ENCODE measurements around the gene DIPK1B.

Gene DIPK1B

DNA sequence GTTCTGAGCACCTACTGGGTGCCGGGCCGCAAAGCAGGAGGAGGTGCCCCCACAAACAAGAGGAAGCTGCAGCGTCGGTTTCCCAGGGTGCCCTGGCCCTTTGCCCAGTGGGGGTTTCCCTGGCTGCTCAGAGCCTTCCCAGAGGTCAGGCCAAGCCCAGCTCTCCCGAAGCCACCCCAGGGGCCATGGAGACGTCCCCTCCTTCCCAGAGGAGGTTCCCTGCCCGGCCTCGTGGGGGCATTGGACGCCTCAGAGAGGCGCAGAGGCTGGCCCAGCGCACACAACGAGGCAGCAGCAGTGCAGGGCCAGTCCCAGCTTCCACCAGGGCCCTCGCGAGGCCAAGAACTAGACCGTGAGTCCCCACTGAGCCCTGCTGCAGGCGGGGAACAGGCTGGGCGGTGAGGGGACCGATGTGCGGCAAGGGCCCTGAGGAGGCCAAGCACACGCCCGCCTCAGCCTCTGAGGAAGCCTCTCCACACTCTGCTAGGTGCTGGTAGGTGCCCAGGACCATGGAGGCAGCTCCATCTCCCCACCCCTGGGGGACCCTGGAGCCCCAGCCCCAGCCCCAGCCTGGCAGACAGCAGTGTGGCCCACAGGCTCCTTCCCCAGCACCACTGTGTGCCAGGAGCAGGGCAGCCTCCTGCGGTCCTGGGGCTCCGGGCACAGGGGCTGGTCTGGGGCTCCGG lies 7.0 kb downstream of the DIPK1B start:
- H3K4me3 ChIP-seq (ENCODE audit: low read depth in 1 of 2, low read length in 2 of 2) = no peak overlapping the region
- H3K27me3 ChIP-seq (ENCODE audit: low read depth, low read length) = no peaks in the 10 kb centered on the region
- no peaks in the 10 kb centered on the region for H3K9me3 ChIP-seq (ENCODE audit: control insufficient read depth in 1 of 2, low read length in 2 of 2)
- H3K27ac ChIP-seq (ENCODE audit: low read length) = no peak overlapping the region
- peaks cover 0 to 20% of the 10 kb centered on the region in 2 donors for H3K4me1 ChIP-seq (ENCODE audit: control insufficient read depth in 1 of 2, insufficient read depth in 2 of 2, low read length in 2 of 2)
- peaks cover 10 to 33% of the 10 kb centered on the region in 2 donors for H3K36me3 ChIP-seq (ENCODE audit: control insufficient read depth in 1 of 2, insufficient read depth in 2 of 2, low read length in 2 of 2)

DNA sequence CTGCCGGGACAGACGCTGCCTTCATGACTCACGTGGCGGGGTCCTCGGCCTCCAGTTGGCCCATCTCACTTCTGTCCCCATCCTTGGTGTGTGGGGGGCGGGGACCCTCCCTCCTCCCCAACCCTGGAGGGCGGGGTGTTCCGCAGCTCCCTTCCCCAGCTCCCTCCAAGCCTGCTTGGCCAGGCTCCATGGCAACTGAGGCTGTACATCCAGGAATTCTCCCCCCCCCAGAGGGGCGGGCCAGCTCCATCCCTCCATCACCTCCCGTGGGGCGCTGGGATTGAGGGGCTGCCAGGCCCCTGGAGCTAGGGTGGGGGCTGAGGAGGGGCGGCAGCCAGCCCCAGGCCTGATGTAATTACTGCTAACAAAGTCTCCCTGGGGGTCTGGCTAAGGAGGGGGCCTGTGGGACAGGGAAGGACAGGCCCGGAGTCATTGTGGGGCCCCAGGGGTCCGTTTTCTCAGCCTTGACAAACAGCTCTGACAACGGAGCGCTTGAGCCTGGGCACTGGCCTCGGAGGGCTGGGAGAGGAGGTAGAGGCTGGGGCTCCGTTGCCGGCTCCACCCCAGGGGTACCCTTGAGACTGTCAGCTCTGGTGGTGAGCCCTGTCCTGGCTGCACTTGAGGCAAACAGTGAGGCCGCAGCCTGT lies 8.0 kb downstream of the DIPK1B start:
- Histone ChIP-seq H3K36me3 (ENCODE audit: control insufficient read depth in 1 of 2, insufficient read depth in 2 of 2, low read length in 2 of 2) (peaks cover 11 to 39% of the 10 kb centered on the region in 2 donors), H3K27ac (ENCODE audit: low read length) (peak overlapping the region; percentile 31), H3K9me3 (ENCODE audit: control insufficient read depth in 1 of 2, low read length in 2 of 2) (no peaks in the 10 kb centered on the region), H3K4me3 (ENCODE audit: low read depth in 1 of 2, low read length in 2 of 2) (no peak overlapping the region), H3K4me1 (ENCODE audit: control insufficient read depth in 1 of 2, insufficient read depth in 2 of 2, low read length in 2 of 2) (peaks cover 0 to 23% of the 10 kb centered on the region in 2 donors), H3K27me3 (ENCODE audit: low read depth, low read length) (no peaks in the 10 kb centered on the region)

DNA sequence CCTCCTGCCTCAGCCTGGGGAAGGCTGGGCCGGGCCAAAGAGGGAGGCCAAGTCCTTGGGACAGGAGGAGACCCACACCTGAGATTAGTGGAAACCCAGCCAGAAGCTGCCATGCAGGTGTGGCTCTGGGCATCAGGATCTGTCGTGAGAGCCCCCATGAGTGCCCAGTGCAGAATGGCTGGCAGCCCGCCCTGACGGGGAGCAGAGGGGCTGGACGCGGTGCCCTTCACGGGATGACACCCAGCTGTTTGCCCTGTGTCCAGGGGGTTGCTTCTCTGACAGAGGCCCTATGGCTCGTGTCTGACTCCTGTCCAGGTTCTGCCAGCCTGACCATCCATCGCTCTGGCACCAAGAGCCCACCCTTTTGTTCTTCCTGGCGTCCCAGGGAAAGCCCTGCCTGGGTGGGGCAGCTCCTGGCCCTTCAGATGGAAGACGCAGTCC lies 8.5 kb downstream of the DIPK1B start:
- no peaks in the 10 kb centered on the region for H3K27me3 ChIP-seq (ENCODE audit: low read depth, low read length)
- H3K27ac ChIP-seq (ENCODE audit: low read length) = peak overlapping the region; percentile 31
- H3K4me1 ChIP-seq (ENCODE audit: control insufficient read depth in 1 of 2, insufficient read depth in 2 of 2, low read length in 2 of 2) = peaks cover 3 to 28% of the 10 kb centered on the region in 2 donors
- no peaks in the 10 kb centered on the region for H3K9me3 ChIP-seq (ENCODE audit: control insufficient read depth in 1 of 2, low read length in 2 of 2)
- H3K4me3 ChIP-seq (ENCODE audit: low read depth in 1 of 2, low read length in 2 of 2) = no peak overlapping the region
- H3K36me3 ChIP-seq (ENCODE audit: control insufficient read depth in 1 of 2, insufficient read depth in 2 of 2, low read length in 2 of 2) = peaks cover 14 to 45% of the 10 kb centered on the region in 2 donors

DNA sequence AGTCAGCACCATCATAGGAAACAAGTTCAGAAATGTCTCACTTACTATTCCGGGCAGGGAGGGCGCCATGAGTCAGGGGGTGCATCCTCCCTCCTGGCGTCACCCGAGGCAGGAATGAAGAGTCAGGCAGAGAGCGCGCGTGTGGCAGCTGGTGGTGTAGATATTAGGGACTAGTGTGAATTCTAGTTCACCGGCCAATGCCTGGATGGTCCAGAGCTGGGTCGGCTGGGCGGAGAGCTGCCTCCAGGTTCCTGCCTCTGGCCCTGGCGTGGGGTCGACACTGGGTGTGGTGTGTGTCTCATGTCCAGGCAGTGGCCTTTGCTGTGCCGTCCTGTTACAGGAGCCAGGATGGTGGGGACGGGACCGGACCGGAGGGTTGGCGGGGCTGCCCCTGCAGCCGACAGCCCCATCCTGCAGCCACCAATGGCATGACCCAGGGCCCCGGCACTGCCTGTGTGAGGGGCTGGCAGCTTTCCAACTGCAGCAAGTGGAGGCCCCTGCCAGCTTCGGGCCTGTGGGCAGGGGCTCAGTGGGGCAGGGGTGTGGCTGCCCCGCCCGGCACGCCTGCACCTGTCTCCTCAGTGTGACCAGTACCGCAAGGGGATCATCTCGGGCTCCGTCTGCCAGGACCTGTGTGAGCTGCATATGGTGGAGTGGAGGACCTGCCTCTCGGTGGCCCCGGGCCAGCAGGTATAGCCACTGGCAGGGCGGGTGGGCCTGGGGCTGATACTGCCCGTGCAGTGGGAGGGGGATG lies 9.1 kb downstream of the DIPK1B start:
- no peak overlapping the region for H3K4me3 ChIP-seq (ENCODE audit: low read depth in 1 of 2, low read length in 2 of 2)
- no peak overlapping the region for H3K27ac ChIP-seq (ENCODE audit: low read length)

DNA sequence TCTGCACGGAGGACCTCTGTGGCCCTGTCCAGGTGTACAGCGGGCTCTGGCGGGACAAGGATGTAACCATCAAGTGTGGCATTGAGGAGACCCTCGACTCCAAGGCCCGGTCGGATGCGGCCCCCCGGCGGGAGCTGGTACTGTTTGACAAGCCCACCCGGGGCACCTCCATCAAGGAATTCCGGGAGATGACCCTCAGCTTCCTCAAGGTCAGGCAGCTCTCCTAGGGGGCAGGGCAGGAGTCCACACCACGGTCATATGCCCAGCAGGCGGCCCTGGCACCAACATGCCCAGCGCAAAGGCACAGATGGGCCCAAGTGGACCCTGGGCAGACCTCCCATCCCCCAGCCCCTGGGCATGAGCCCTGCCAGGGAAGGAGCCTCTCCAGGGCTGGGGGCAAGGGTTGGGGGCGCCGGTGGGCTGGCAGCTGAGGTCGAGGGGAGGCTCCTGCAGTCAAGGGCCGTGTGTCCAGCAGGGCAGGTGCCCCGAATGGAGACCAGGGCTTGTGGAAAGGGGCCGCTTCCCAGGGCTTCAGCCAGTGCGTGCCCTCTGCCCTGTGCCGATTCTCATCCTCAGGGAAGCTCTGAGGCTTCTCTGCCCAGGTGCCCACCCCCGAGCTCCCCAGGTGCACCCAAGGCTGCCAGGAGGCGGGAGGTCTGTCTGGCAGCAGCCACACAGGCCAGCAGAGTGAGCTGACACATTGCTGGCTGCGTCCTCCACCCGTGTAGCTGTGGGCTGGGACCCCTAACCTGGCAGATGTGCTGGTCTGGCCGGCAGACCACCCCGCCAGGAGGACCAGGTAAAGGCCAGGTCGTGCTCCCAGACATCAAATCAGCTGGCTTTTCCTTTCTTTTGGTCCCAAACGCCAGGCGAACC lies 10.0 kb downstream of the DIPK1B start:
- Histone ChIP-seq H3K36me3 (ENCODE audit: control insufficient read depth in 1 of 2, insufficient read depth in 2 of 2, low read length in 2 of 2) (peaks cover 23 to 49% of the 10 kb centered on the region in 2 donors), H3K4me3 (ENCODE audit: low read depth in 1 of 2, low read length in 2 of 2) (no peak overlapping the region), H3K27ac (ENCODE audit: low read length) (no peak overlapping the region), H3K27me3 (ENCODE audit: low read depth, low read length) (no peaks in the 10 kb centered on the region), H3K4me1 (ENCODE audit: control insufficient read depth in 1 of 2, insufficient read depth in 2 of 2, low read length in 2 of 2) (peaks cover 13 to 41% of the 10 kb centered on the region in 2 donors), H3K9me3 (ENCODE audit: control insufficient read depth in 1 of 2, low read length in 2 of 2) (no peaks in the 10 kb centered on the region)

More for the DNA sequence above, 9.1 kb downstream of the DIPK1B start:
- Histone ChIP-seq H3K36me3 (ENCODE audit: control insufficient read depth in 1 of 2, insufficient read depth in 2 of 2, low read length in 2 of 2) (peaks cover 20 to 49% of the 10 kb centered on the region in 2 donors), H3K4me1 (ENCODE audit: control insufficient read depth in 1 of 2, insufficient read depth in 2 of 2, low read length in 2 of 2) (peaks cover 9 to 34% of the 10 kb centered on the region in 2 donors), H3K27me3 (ENCODE audit: low read depth, low read length) (no peaks in the 10 kb centered on the region), H3K9me3 (ENCODE audit: control insufficient read depth in 1 of 2, low read length in 2 of 2) (no peaks in the 10 kb centered on the region)

DNA sequence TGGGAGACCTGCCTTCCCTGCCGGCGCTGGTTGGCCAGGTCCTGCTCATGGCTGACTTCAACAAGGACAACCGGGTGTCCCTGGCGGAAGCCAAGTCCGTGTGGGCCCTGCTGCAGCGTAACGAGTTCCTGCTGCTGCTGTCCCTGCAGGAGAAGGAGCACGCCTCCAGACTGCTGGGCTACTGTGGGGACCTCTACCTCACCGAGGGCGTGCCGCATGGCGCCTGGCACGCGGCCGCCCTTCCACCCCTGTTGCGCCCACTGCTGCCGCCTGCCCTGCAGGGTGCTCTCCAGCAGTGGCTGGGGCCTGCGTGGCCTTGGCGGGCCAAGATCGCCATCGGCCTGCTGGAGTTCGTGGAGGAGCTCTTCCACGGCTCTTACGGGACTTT lies 10.6 kb downstream of the DIPK1B start:
- Histone ChIP-seq H3K4me3 (ENCODE audit: low read depth in 1 of 2, low read length in 2 of 2) (no peak overlapping the region), H3K4me1 (ENCODE audit: control insufficient read depth in 1 of 2, insufficient read depth in 2 of 2, low read length in 2 of 2) (peaks cover 13 to 41% of the 10 kb centered on the region in 2 donors), H3K36me3 (ENCODE audit: control insufficient read depth in 1 of 2, insufficient read depth in 2 of 2, low read length in 2 of 2) (peaks cover 23 to 49% of the 10 kb centered on the region in 2 donors), H3K9me3 (ENCODE audit: control insufficient read depth in 1 of 2, low read length in 2 of 2) (no peaks in the 10 kb centered on the region), H3K27me3 (ENCODE audit: low read depth, low read length) (no peaks in the 10 kb centered on the region), H3K27ac (ENCODE audit: low read length) (no peak overlapping the region)

DNA sequence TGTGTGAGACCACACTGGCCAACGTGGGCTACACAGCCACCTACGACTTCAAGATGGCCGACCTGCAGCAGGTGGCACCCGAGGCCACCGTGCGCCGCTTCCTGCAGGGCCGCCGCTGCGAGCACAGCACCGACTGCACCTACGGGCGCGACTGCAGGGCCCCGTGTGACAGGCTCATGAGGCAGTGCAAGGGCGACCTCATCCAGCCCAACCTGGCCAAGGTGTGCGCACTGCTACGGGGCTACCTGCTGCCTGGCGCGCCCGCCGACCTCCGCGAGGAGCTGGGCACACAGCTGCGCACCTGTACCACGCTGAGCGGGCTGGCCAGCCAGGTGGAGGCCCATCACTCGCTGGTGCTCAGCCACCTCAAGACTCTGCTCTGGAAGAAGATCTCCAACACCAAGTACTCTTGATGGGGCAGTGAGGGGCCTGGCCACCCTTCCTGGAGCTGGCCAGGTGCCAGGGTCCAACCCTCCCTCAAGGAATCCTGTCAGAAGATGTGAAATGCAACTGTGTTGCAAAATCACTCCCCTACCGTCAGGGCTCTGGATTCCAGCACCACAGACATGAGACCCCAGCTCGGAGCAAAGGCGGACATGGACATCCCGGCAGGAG lies 11.1 kb downstream of the DIPK1B start:
- Histone ChIP-seq H3K4me3 (ENCODE audit: low read depth in 1 of 2, low read length in 2 of 2) (no peak overlapping the region), H3K27me3 (ENCODE audit: low read depth, low read length) (no peaks in the 10 kb centered on the region), H3K27ac (ENCODE audit: low read length) (no peak overlapping the region), H3K36me3 (ENCODE audit: control insufficient read depth in 1 of 2, insufficient read depth in 2 of 2, low read length in 2 of 2) (peaks cover 23 to 49% of the 10 kb centered on the region in 2 donors), H3K4me1 (ENCODE audit: control insufficient read depth in 1 of 2, insufficient read depth in 2 of 2, low read length in 2 of 2) (peaks cover 13 to 45% of the 10 kb centered on the region in 2 donors), H3K9me3 (ENCODE audit: control insufficient read depth in 1 of 2, low read length in 2 of 2) (no peaks in the 10 kb centered on the region)

DNA sequence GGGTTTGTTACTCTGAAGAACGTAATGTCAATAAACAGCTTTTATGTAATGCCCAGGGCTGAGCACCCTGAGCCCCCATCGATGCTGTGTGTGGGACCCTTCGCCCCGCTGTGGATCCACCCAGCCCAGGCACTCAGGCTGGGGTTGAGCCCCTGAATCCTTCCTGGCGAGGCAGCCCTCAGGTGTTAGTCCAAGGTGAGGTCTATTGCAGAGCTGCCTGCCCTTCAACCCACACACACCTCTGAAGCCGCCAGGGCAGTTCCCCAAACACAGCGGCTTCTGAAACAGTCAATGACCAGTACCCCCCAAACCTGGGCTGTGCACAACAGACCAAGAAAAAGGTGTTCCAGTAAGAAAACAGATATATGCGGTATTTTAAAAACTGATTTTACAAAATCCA lies 11.6 kb downstream of the DIPK1B start:
- H3K9me3 ChIP-seq (ENCODE audit: control insufficient read depth in 1 of 2, low read length in 2 of 2) = no peaks in the 10 kb centered on the region
- H3K27me3 ChIP-seq (ENCODE audit: low read depth, low read length) = no peaks in the 10 kb centered on the region
- H3K27ac ChIP-seq (ENCODE audit: low read length) = no peak overlapping the region
- no peak overlapping the region for H3K4me3 ChIP-seq (ENCODE audit: low read depth in 1 of 2, low read length in 2 of 2)
- H3K36me3 ChIP-seq (ENCODE audit: control insufficient read depth in 1 of 2, insufficient read depth in 2 of 2, low read length in 2 of 2) = peaks cover 23 to 49% of the 10 kb centered on the region in 2 donors
- H3K4me1 ChIP-seq (ENCODE audit: control insufficient read depth in 1 of 2, insufficient read depth in 2 of 2, low read length in 2 of 2) = peaks cover 13 to 49% of the 10 kb centered on the region in 2 donors

DNA sequence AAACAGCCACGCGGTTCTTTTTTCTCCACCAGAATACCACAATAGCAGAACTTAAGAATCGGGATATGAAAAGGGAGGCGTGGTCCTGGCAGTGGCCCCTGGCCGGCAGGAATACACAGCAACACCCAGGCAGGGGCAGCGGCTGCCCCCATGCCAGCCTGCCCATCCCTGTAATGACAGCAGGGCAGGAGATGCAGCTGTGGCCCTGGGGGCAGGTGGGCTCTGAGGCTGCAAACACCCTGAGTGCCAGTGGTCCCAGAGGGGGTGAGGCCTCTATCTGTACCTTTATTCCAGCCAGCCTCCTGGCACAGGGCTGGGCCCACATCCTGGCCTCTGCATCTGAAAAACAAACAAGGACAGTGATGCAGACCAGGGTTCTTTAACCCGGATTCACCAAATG lies 12.4 kb downstream of the DIPK1B start:
- no peak overlapping the region for H3K4me3 ChIP-seq (ENCODE audit: low read depth in 1 of 2, low read length in 2 of 2)
- H3K36me3 ChIP-seq (ENCODE audit: control insufficient read depth in 1 of 2, insufficient read depth in 2 of 2, low read length in 2 of 2) = peaks cover 23 to 49% of the 10 kb centered on the region in 2 donors
- peaks cover 13 to 46% of the 10 kb centered on the region in 2 donors for H3K4me1 ChIP-seq (ENCODE audit: control insufficient read depth in 1 of 2, insufficient read depth in 2 of 2, low read length in 2 of 2)
- H3K27ac ChIP-seq (ENCODE audit: low read length) = no peak overlapping the region
- no peaks in the 10 kb centered on the region for H3K27me3 ChIP-seq (ENCODE audit: low read depth, low read length)
- no peaks in the 10 kb centered on the region for H3K9me3 ChIP-seq (ENCODE audit: control insufficient read depth in 1 of 2, low read length in 2 of 2)

DNA sequence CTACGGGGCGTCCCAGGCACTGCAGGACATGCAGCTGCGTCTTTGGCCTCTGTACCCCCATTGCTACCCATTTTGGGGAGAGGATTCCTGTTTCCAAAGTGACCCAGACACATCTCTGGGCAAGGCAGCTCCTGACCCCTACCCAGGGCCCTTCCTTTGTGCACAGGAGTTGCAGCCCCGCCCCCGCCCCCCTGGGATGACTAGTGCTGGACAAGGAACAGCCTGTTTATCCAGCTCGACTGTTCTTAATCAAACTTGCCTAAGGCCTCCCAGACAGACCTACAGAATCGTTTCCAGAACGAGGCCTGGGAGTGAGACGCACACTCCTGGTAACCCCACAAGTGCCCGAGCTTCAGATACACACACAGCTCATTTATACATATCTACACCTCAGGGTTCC lies 13.2 kb downstream of the DIPK1B start:
- Histone ChIP-seq H3K4me3 (ENCODE audit: low read depth in 1 of 2, low read length in 2 of 2) (peak overlapping the region; percentile 94 to 95), H3K4me1 (ENCODE audit: control insufficient read depth in 1 of 2, insufficient read depth in 2 of 2, low read length in 2 of 2) (peaks cover 13 to 38% of the 10 kb centered on the region in 2 donors), H3K27ac (ENCODE audit: low read length) (no peak overlapping the region), H3K9me3 (ENCODE audit: control insufficient read depth in 1 of 2, low read length in 2 of 2) (no peaks in the 10 kb centered on the region), H3K27me3 (ENCODE audit: low read depth, low read length) (no peaks in the 10 kb centered on the region), H3K36me3 (ENCODE audit: control insufficient read depth in 1 of 2, insufficient read depth in 2 of 2, low read length in 2 of 2) (peaks cover 23 to 49% of the 10 kb centered on the region in 2 donors)
